Testis (tissue), 3 donors: Measurements from ENCODE around the gene RPL18. TPM values are rescaled to one million over a fixed set of nuclear protein-coding genes. Genes with fewer than 3 reads are reported as not detected.

ENCODE experiments used
- DNase-seq: peaks from one replicate; pipeline ENCODE4 v3.0.0-alpha.2; 2019
- H3K27ac ChIP-seq, 2 donors: fragments of 200-600 bp; sonication (generic); one replicate each; pipeline ENCODE4 v1.5.1; 2019
- H3K27me3 ChIP-seq: fragments of 200-600 bp; sonication (generic); one replicate; pipeline ENCODE4 v1.5.1; 2019
- H3K36me3 ChIP-seq: fragments of 200-600 bp; sonication (generic); one replicate; pipeline ENCODE4 v1.5.1; 2017; ENCODE audit warnings: low read depth; ENCODE audit errors: missing control alignments
- H3K4me1 ChIP-seq: fragments of 200-600 bp; sonication (generic); one replicate; pipeline ENCODE4 v1.5.1; 2019
- H3K4me3 ChIP-seq, 2 donors: fragments of 200-600 bp; sonication (generic); one replicate each; pipeline ENCODE4 v1.5.1; 2017 to 2019
- H3K9me3 ChIP-seq: fragments of 200-600 bp; sonication (generic); one replicate; pipeline ENCODE4 v1.5.1; 2017
- CTCF ChIP-seq, 3 experiments: fragments of 450-650 bp in 2 of 3; fragments of 200-600 bp in 1 of 3; sonication (generic) in 1 of 3; IDR thresholded peaks; one replicate each; pipeline ENCODE4 v1.5.1; 2016 to 2019; ENCODE audit warnings: antibody characterized with exemption in 3 of 3, mild to moderate bottlenecking in 2 of 3, moderate library complexity in 1 of 3
- POLR2A ChIP-seq: fragments of 450-650 bp; IDR thresholded peaks from one replicate; pipeline ENCODE4 v1.6.1; 2017; ENCODE audit warnings: antibody characterized with exemption, mild to moderate bottlenecking, moderate library complexity
- WGBS, 2 donors: methylation state at CpG; one replicate each; pipeline ENCODE4 v1.1.5; 2018; 5-methylcytosine and 5-hydroxymethylcytosine counted together
- intact Hi-C: fragments of 100-400 bp; cut with DNase I; formaldehyde crosslinking; loops from one replicate; pipeline ENCODE4 v1.15.1; 2023; ENCODE audit warnings: low total_unique reads
- polyA plus RNA-seq: library from polyadenylated mRNA; stranded (reverse); fragments of 350-450 nt; fragmentation: Illumina TruSeq; extraction: RNeasy Lipid Tissue Mini Kit (QIAGEN cat#74804); gene quantifications from one replicate; pipeline ENCODE4 v1.2.3, GENCODE V29; 2014; ENCODE audit warnings: low read depth, low replicate concordance; ENCODE audit not compliant: insufficient read depth
- total RNA-seq, 2 donors: library from RNA; depleted of rRNA; stranded (reverse); fragments of >200 nt; gene quantifications; one replicate each; pipeline ENCODE4 v1.2.3, GENCODE V29; 2016

Gene RPL18
- total and polyA plus RNA-seq, 3 donors from 2014 or later: 1,047 to 1,537 (median 1,050) TPM

GRCh38 chr19:48618278-48618915 lies 581 bp downstream of the RPL18 start:
- 0 to 1% methylated on average over 18 of the region's 18 CpGs for WGBS, 2 donors

GRCh38 chr19:48617146-48617937 lies 1.6 kb downstream of the RPL18 start:
- Histone ChIP-seq H3K27ac (peak overlapping the region; percentile 53 to 54), H3K36me3 (no peaks in the 10 kb centered on the region), H3K9me3 (no peaks in the 10 kb centered on the region), H3K27me3 (no peaks in the 10 kb centered on the region), H3K4me3 (peak overlapping the region; percentile 82 to 83), H3K4me1 (peaks cover 23% of the 10 kb centered on the region)
- intact Hi-C loops: no loop called here
- 39 to 68% methylated on average over 13 to 18 of the region's 18 CpGs for WGBS, 2 donors
- TF ChIP-seq CTCF (IDR thresholded peaks at IDR 0.05) (no peak), POLR2A (no peak)
- no peak for DNase-seq

More at GRCh38 chr19:48618278-48618915, 581 bp downstream of the RPL18 start:
- DNase-seq: no peak
- Histone ChIP-seq H3K4me1 (peaks cover 27% of the 10 kb centered on the region), H3K9me3 (no peaks in the 10 kb centered on the region), H3K27me3 (no peaks in the 10 kb centered on the region), H3K36me3 (no peaks in the 10 kb centered on the region), H3K27ac (peak overlapping the region; percentile 53 to 91), H3K4me3 (peak overlapping the region; percentile 82 to 83)
- TF ChIP-seq CTCF (IDR thresholded peaks at IDR 0.05): no peak
- TF ChIP-seq POLR2A: no peak
- intact Hi-C loops: no loop called here

- intact Hi-C loops: no loop called here
- H3K36me3 ChIP-seq: no peaks in the 10 kb centered on the region
- no peaks in the 10 kb centered on the region for H3K9me3 ChIP-seq
- peaks cover 23% of the 10 kb centered on the region for H3K4me1 ChIP-seq
- 67 to 70% methylated on average over 12 of the region's 12 CpGs for WGBS, 2 donors
- TF ChIP-seq CTCF (IDR thresholded peaks at IDR 0.05): no peak
- no peak for TF ChIP-seq POLR2A
- H3K27ac ChIP-seq: peak overlapping the region in 1 of 2 donors; percentile 54
- no peak overlapping the region for H3K4me3 ChIP-seq
- no peaks in the 10 kb centered on the region for H3K27me3 ChIP-seq
- DNase-seq: no peak
Measured at GRCh38 chr19:48616491-48617056, 2.4 kb downstream of the RPL18 start.

- Histone ChIP-seq H3K4me1 (peaks cover 23% of the 10 kb centered on the region), H3K9me3 (no peaks in the 10 kb centered on the region), H3K27ac (no peak overlapping the region), H3K27me3 (no peaks in the 10 kb centered on the region), H3K36me3 (no peaks in the 10 kb centered on the region), H3K4me3 (no peak overlapping the region)
- no peak for DNase-seq
- intact Hi-C loops: no loop called here
- TF ChIP-seq CTCF (IDR thresholded peaks at IDR 0.05) (no peak), POLR2A (no peak)
- 76 to 88% methylated on average over 12 to 16 of the region's 16 CpGs for WGBS, 2 donors
Measured at GRCh38 chr19:48616041-48616436, 2.9 kb downstream of the RPL18 start.
